Posterior cingulate gyrus (tissue), 11 donors: Measurements from ENCODE around the gene WDR27.
A peak's percentile ranks its signal among the peaks of the same experiment; 100 is the strongest.
"Not testable (repeated sequence)": the region's sequence is repeated elsewhere in the genome, so short reads cannot be mapped to it uniquely, and the experiment has no call there.

ENCODE experiments used
- DNase-seq, 10 donors: peaks; one replicate each; pipeline versions ENCODE4 v3.0.0 to v3.0.0-alpha.2; 2020 to 2021; ENCODE audit warnings: mixed read lengths in 3 of 10
- intact Hi-C: fragments of 100-400 bp; cut with DNase I; formaldehyde crosslinking; loops from one replicate; pipeline ENCODE4 v1.15.1; 2023

The WDR27 gene

GRCh38 chr6:169455470-169455869, 246.4 kb downstream of the WDR27 start:
- peak in 1 of 10 donors; percentile 61 for DNase-seq
- intact Hi-C loops = no loop called here

GRCh38 chr6:169454872-169455204, 247.0 kb downstream of the WDR27 start:
- intact Hi-C loops = no loop called here

GRCh38 chr6:169454204-169454871, 247.5 kb downstream of the WDR27 start:
- DNase-seq = no peak
- intact Hi-C loops = no loop called here

More at GRCh38 chr6:169454872-169455204, 247.0 kb downstream of the WDR27 start:
- DNase-seq = peak in 1 of 10 donors; percentile 76

GRCh38 chr6:169452869-169453620, 248.8 kb downstream of the WDR27 start:
- intact Hi-C loops = no loop called here
- no peak for DNase-seq

GRCh38 chr6:169452117-169452868, 249.5 kb downstream of the WDR27 start:
- DNase-seq = peak in 8 of 10 donors; percentile 40 to 92 (median 60)
- intact Hi-C loops = no loop called here

GRCh38 chr6:169451065-169451838, 250.6 kb downstream of the WDR27 start:
- intact Hi-C loops = no loop called here
- DNase-seq = no peak

GRCh38 chr6:169450097-169450496, 251.7 kb downstream of the WDR27 start:
- peak in 1 of 10 donors; percentile 72 for DNase-seq
- intact Hi-C loops = no loop called here

- no peak for DNase-seq
- intact Hi-C loops = no loop called here
These were observed 252.6 kb downstream of the WDR27 start for GRCh38 chr6:169449221-169449620.

GRCh38 chr6:169445661-169446581, 255.9 kb downstream of the WDR27 start:
- peak in 2 of 10 donors; percentile 74 to 84 for DNase-seq
- intact Hi-C loops = no loop called here

- DNase-seq = no peak
- intact Hi-C loops = no loop called here
These were observed 256.6 kb downstream of the WDR27 start for GRCh38 chr6:169445227-169445626.

GRCh38 chr6:169441292-169441691, 260.5 kb downstream of the WDR27 start:
- intact Hi-C loops = no loop called here
- DNase-seq = peak in 1 of 10 donors; percentile 52

GRCh38 chr6:169439710-169440109, 262.1 kb downstream of the WDR27 start:
- DNase-seq = no peak
- intact Hi-C loops = no loop called here

GRCh38 chr6:169434554-169434953, 267.3 kb downstream of the WDR27 start:
- DNase-seq, intact Hi-C loops: not testable (repeated sequence)

GRCh38 chr6:169429001-169429400, 272.8 kb downstream of the WDR27 start:
- intact Hi-C loops = no loop called here

GRCh38 chr6:169428532-169428931, 273.3 kb downstream of the WDR27 start:
- intact Hi-C loops = no loop called here
- no peak for DNase-seq

More at GRCh38 chr6:169429001-169429400, 272.8 kb downstream of the WDR27 start:
- DNase-seq = no peak

- DNase-seq = no peak
- intact Hi-C loops = no loop called here
These were observed 274.0 kb downstream of the WDR27 start for GRCh38 chr6:169427856-169428255.

- intact Hi-C loops = no loop called here
- peak in 1 of 10 donors; percentile 61 for DNase-seq
These were observed 275.2 kb downstream of the WDR27 start for GRCh38 chr6:169426611-169427010.

- no peak for DNase-seq
- intact Hi-C loops = no loop called here
These were observed 276.0 kb downstream of the WDR27 start for GRCh38 chr6:169425628-169426370.

GRCh38 chr6:169424821-169425240, 277.0 kb downstream of the WDR27 start:
- DNase-seq = peak in 1 of 10 donors; percentile 72
- intact Hi-C loops = no loop called here
